Activated naive CD4-positive, alpha-beta T cell treated with anti-CD3 and anti-CD28 coated beads for 36 hours (primary cell): Measurements from ENCODE around the gene REV3L. TPM values are rescaled to one million over a fixed set of nuclear protein-coding genes. Genes with fewer than 3 reads are reported as not detected.

Source experiments
- CTCF ChIA-PET: fragments of 350-600 bp; sonication (Branson Sonifier 250); formaldehyde crosslinking; loops from one replicate; lab custom pipeline; 2021; ENCODE audit warnings: antibody characterized with exemption; lab: Charles Lee
- DNase-seq: peaks from one replicate; pipeline ENCODE4 v3.0.0-alpha.2; 2020
- H3K27ac Mint-ChIP-seq: one replicate; pipeline ENCODE4 v1.8.0; 2021; ENCODE audit warnings: mild to moderate bottlenecking, mixed read lengths
- H3K27me3 Mint-ChIP-seq: one replicate; pipeline ENCODE4 v1.8.0; 2021; ENCODE audit warnings: low read depth, mixed read lengths
- H3K36me3 Mint-ChIP-seq: one replicate; pipeline ENCODE4 v1.8.0; 2021; ENCODE audit warnings: low read depth, mixed read lengths
- H3K4me1 Mint-ChIP-seq: one replicate; pipeline ENCODE4 v1.8.0; 2021; ENCODE audit warnings: low read depth, mixed read lengths
- H3K4me3 Mint-ChIP-seq: one replicate; pipeline ENCODE4 v1.8.0; 2021; ENCODE audit warnings: mild to moderate bottlenecking, moderate library complexity, mixed read lengths
- H3K9me3 Mint-ChIP-seq: one replicate; pipeline ENCODE4 v1.8.0; 2021; ENCODE audit warnings: mixed read lengths
- intact Hi-C: fragments of 100-400 bp; cut with micrococcal nuclease; formaldehyde crosslinking; loops from one replicate; pipeline ENCODE4 v1.15.1; 2023
- total RNA-seq, 2 experiments: library from RNA; stranded (reverse); gene quantifications; one replicate each; pipeline ENCODE4 v1.2.3, GENCODE V29; 2021

Gene REV3L
- total RNA-seq, 2 experiments from 2014 or later, result 11.9 to 16.0 TPM

GRCh38 chr6:111487661-111488060 lies 4.6 kb upstream of the REV3L start:
- peaks cover 37% of the 10 kb centered on the region for H3K4me1 Mint-ChIP-seq
- intact Hi-C loops, result loop anchor here (1.0 to 10.0 kb wide), 3 partner anchors 46 to 486 kb away; no protein-coding TSS in a partner anchor
- H3K9me3 Mint-ChIP-seq, result no peaks in the 10 kb centered on the region
- H3K27me3 Mint-ChIP-seq, result no peaks in the 10 kb centered on the region
- peak overlapping the region; percentile 91 for H3K27ac Mint-ChIP-seq
- peak overlapping the region; percentile 35 for H3K4me3 Mint-ChIP-seq
- peak; percentile 11 for DNase-seq
- peaks cover 22% of the 10 kb centered on the region for H3K36me3 Mint-ChIP-seq
- CTCF ChIA-PET, result interaction anchor here (0.6 to 0.9 kb wide), 3 partner anchors 9 to 377 kb away, joined by 3 to 4 read pairs (median 3); partner anchors contain the start of gene TRAF3IP2

GRCh38 chr6:111486921-111487320 lies 3.9 kb upstream of the REV3L start:
- peaks cover 37% of the 10 kb centered on the region for H3K4me1 Mint-ChIP-seq
- H3K27me3 Mint-ChIP-seq, result no peaks in the 10 kb centered on the region
- intact Hi-C loops, result loop anchor here (1.0 to 10.0 kb wide), 3 partner anchors 46 to 486 kb away; no protein-coding TSS in a partner anchor
- CTCF ChIA-PET, result interaction anchor here (0.6 to 1.4 kb wide), 4 partner anchors 8 to 376 kb away, joined by 3 to 4 read pairs (median 3); partner anchors contain the start of gene TRAF3IP2
- no peaks in the 10 kb centered on the region for H3K9me3 Mint-ChIP-seq
- peak; percentile 25 for DNase-seq
- H3K4me3 Mint-ChIP-seq, result no peak overlapping the region
- H3K36me3 Mint-ChIP-seq, result peaks cover 24% of the 10 kb centered on the region
- H3K27ac Mint-ChIP-seq, result peak overlapping the region; percentile 83

- Mint-ChIP-seq H3K4me3 (no peak overlapping the region), H3K27me3 (no peaks in the 10 kb centered on the region), H3K27ac (peak overlapping the region; percentile 83), H3K9me3 (no peaks in the 10 kb centered on the region), H3K36me3 (peaks cover 25% of the 10 kb centered on the region), H3K4me1 (peaks cover 41% of the 10 kb centered on the region)
- DNase-seq, result no peak
- intact Hi-C loops, result loop anchor here (10.0 kb wide), 1 partner anchor 358 kb away; no protein-coding TSS in a partner anchor
- CTCF ChIA-PET, result interaction anchor here (0.9 to 1.4 kb wide), 2 partner anchors 8 to 227 kb away, joined by 3 to 4 read pairs; a partner anchor contains a TSS
Measured at GRCh38 chr6:111486475-111486874, 3.5 kb upstream of the REV3L start.

- H3K36me3 Mint-ChIP-seq, result peaks cover 24% of the 10 kb centered on the region
- H3K27me3 Mint-ChIP-seq, result no peaks in the 10 kb centered on the region
- H3K4me3 Mint-ChIP-seq, result peak overlapping the region; percentile 50
- H3K27ac Mint-ChIP-seq, result peak overlapping the region; percentile 72
- H3K4me1 Mint-ChIP-seq, result peaks cover 45% of the 10 kb centered on the region
- no peak for DNase-seq
- no peaks in the 10 kb centered on the region for H3K9me3 Mint-ChIP-seq
- intact Hi-C loops, result loop anchor here (10.0 kb wide), 1 partner anchor 359 kb away; no protein-coding TSS in a partner anchor
- CTCF ChIA-PET, result interaction anchor here (1.3 to 2.4 kb wide), 2 partner anchors 80 to 226 kb away, joined by 4 to 8 read pairs; a partner anchor contains a TSS
Measured at GRCh38 chr6:111485342-111485741, 2.3 kb upstream of the REV3L start.

- CTCF ChIA-PET, result interaction anchor here (1.3 to 2.4 kb wide), 2 partner anchors 81 to 226 kb away, joined by 4 to 8 read pairs; a partner anchor contains a TSS
- peak overlapping the region; percentile 99 for H3K27ac Mint-ChIP-seq
- H3K4me3 Mint-ChIP-seq, result peak overlapping the region; percentile 97
- H3K27me3 Mint-ChIP-seq, result no peaks in the 10 kb centered on the region
- intact Hi-C loops, result loop anchor here (1.0 to 10.0 kb wide), 11 partner anchors 90 to 669 kb away; partner anchors contain the start of genes CDK19, FAM229B, GTF3C6 and TRAF3IP2
- peaks cover 45% of the 10 kb centered on the region for H3K4me1 Mint-ChIP-seq
- no peaks in the 10 kb centered on the region for H3K9me3 Mint-ChIP-seq
- no peak for DNase-seq
- peaks cover 24% of the 10 kb centered on the region for H3K36me3 Mint-ChIP-seq
Measured at GRCh38 chr6:111484633-111484930, 1.6 kb upstream of the REV3L start.

- Mint-ChIP-seq H3K36me3 (peaks cover 24% of the 10 kb centered on the region), H3K27me3 (no peaks in the 10 kb centered on the region), H3K4me1 (peaks cover 47% of the 10 kb centered on the region), H3K27ac (peak overlapping the region; percentile 99), H3K4me3 (peak overlapping the region; percentile 97), H3K9me3 (no peaks in the 10 kb centered on the region)
- intact Hi-C loops, result loop anchor here (1.0 to 10.0 kb wide), 18 partner anchors 82 to 669 kb away; partner anchors contain the start of genes AMD1, CDK19, FAM229B and FYN
- CTCF ChIA-PET, result interaction anchor here (1.3 to 2.4 kb wide), 2 partner anchors 82 to 225 kb away, joined by 4 to 8 read pairs; a partner anchor contains a TSS
- peak; percentile 92 for DNase-seq
Measured at GRCh38 chr6:111483736-111484632, 966 bp upstream of the REV3L start.

- peak overlapping the region; percentile 83 for H3K27ac Mint-ChIP-seq
- no peaks in the 10 kb centered on the region for H3K9me3 Mint-ChIP-seq
- intact Hi-C loops, result loop anchor here (2.0 to 10.0 kb wide), 8 partner anchors 160 to 608 kb away; partner anchors contain the start of genes AMD1, FAM229B, FYN and GTF3C6
- H3K36me3 Mint-ChIP-seq, result peaks cover 17% of the 10 kb centered on the region
- CTCF ChIA-PET, result interaction anchor here (0.6 kb wide), 1 partner anchor 51 kb away, joined by 3 read pairs; no protein-coding TSS in a partner anchor
- DNase-seq, result peak; percentile 49
- peaks cover 43% of the 10 kb centered on the region for H3K4me1 Mint-ChIP-seq
- H3K27me3 Mint-ChIP-seq, result no peaks in the 10 kb centered on the region
- H3K4me3 Mint-ChIP-seq, result peak overlapping the region; percentile 92
Measured at GRCh38 chr6:111482188-111482958, 645 bp downstream of the REV3L start.

- CTCF ChIA-PET, result interaction anchor here (0.5 kb wide), 1 partner anchor 56 kb away, joined by 3 read pairs; no protein-coding TSS in a partner anchor
- no peaks in the 10 kb centered on the region for H3K27me3 Mint-ChIP-seq
- peaks cover 41% of the 10 kb centered on the region for H3K4me1 Mint-ChIP-seq
- peaks cover 17% of the 10 kb centered on the region for H3K36me3 Mint-ChIP-seq
- no peaks in the 10 kb centered on the region for H3K9me3 Mint-ChIP-seq
- intact Hi-C loops, result loop anchor here (2.0 to 10.0 kb wide), 8 partner anchors 161 to 607 kb away; partner anchors contain the start of genes AMD1, FAM229B, FYN and GTF3C6
- peak overlapping the region; percentile 83 for H3K27ac Mint-ChIP-seq
- no peak for DNase-seq
- H3K4me3 Mint-ChIP-seq, result peak overlapping the region; percentile 92
Measured at GRCh38 chr6:111481836-111482187, 1.2 kb downstream of the REV3L start.

- Mint-ChIP-seq H3K4me3 (peak overlapping the region; percentile 92), H3K27ac (no peak overlapping the region), H3K36me3 (peaks cover 11% of the 10 kb centered on the region), H3K4me1 (peaks cover 35% of the 10 kb centered on the region), H3K9me3 (no peaks in the 10 kb centered on the region), H3K27me3 (no peaks in the 10 kb centered on the region)
- CTCF ChIA-PET, result interaction anchor here (0.5 to 0.9 kb wide), 2 partner anchors 56 to 222 kb away, joined by 3 read pairs; a partner anchor contains a TSS
- intact Hi-C loops, result loop anchor here (5.0 to 10.0 kb wide), 5 partner anchors 281 to 606 kb away; partner anchors contain the start of genes FAM229B, GTF3C6 and TUBE1
- DNase-seq, result no peak
Measured at GRCh38 chr6:111480988-111481822, 1.8 kb downstream of the REV3L start.

- Mint-ChIP-seq H3K9me3 (no peaks in the 10 kb centered on the region), H3K4me3 (no peak overlapping the region), H3K4me1 (peaks cover 31% of the 10 kb centered on the region), H3K36me3 (peaks cover 3% of the 10 kb centered on the region), H3K27me3 (no peaks in the 10 kb centered on the region), H3K27ac (no peak overlapping the region)
- DNase-seq, result no peak
- intact Hi-C loops, result loop anchor here (1.0 kb wide), 2 partner anchors 117 to 219 kb away; a partner anchor contains a TSS
- CTCF ChIA-PET, result interaction anchor here (0.6 to 1.9 kb wide), 25 partner anchors 8 to 565 kb away, joined by 3 to 37 read pairs (median 4); a partner anchor contains a TSS
Measured at GRCh38 chr6:111478749-111479148, 4.3 kb downstream of the REV3L start.
